Measurements from ENCODE around the gene ACTR1A. TPM values are rescaled to one million over a fixed set of nuclear protein-coding genes. Genes with fewer than 3 reads are reported as not detected.
A peak's percentile ranks its signal among the peaks of the same experiment; 100 is the strongest.

Gene ACTR1A
- total RNA-seq, 1 donor from 2014 or later = 139 TPM

Small RNA genes lying within 50 kb of the gene (microRNA-seq; reads per million reads assigned to microRNA genes)
- 1,174 reads per million, percentile 83 among the genes with 10 or more reads in this experiment for gene MIR146B

Other genes starting within 250 kb of the ACTR1A start
- gene NFKB2, start 107.0 kb downstream of the ACTR1A start, total RNA-seq = 22.9 and 26.1 TPM in 2 replicates
- 36.1 and 37.4 TPM in 2 replicates for gene PSD, start 83.9 kb downstream of the ACTR1A start, total RNA-seq
- gene FBXL15, start 81.9 kb downstream of the ACTR1A start, total RNA-seq = 24.8 and 25.6 TPM in 2 replicates
- 118 and 121 TPM in 2 replicates for gene CUEDC2, start 70.1 kb downstream of the ACTR1A start, total RNA-seq
- gene C10orf95, start 51.2 kb downstream of the ACTR1A start, total RNA-seq = 0.21 and 0.27 TPM in 2 replicates
- 27.1 and 30.9 TPM in 2 replicates for gene SUFU, start 1.3 kb upstream of the ACTR1A start, total RNA-seq
- gene TRIM8, start 141.8 kb upstream of the ACTR1A start, total RNA-seq = 76.9 and 82.8 TPM in 2 replicates
- gene ARL3, start 211.7 kb upstream of the ACTR1A start, total RNA-seq = 32.5 and 34.6 TPM in 2 replicates
- gene SFXN2, start 211.9 kb upstream of the ACTR1A start, total RNA-seq = 36.6 and 38.2 TPM in 2 replicates
- 21.2 and 22.0 TPM in 2 replicates for gene WBP1L, start 241.2 kb upstream of the ACTR1A start, total RNA-seq

All from neural crest cell (in vitro differentiated cells).